TTC549 (cell line): ENCODE data around the gene UBE2QL1.
"Not testable (repeated sequence)": the region's sequence is repeated elsewhere in the genome, so short reads cannot be mapped to it uniquely, and the experiment has no call there.

Experiments used
- FAIRE-seq: peaks from 2 replicates; lab custom pipeline; 2012; peaks lifted over from hg19 to GRCh38; lab: Jason Lieb, UNC

Gene UBE2QL1

DNA sequence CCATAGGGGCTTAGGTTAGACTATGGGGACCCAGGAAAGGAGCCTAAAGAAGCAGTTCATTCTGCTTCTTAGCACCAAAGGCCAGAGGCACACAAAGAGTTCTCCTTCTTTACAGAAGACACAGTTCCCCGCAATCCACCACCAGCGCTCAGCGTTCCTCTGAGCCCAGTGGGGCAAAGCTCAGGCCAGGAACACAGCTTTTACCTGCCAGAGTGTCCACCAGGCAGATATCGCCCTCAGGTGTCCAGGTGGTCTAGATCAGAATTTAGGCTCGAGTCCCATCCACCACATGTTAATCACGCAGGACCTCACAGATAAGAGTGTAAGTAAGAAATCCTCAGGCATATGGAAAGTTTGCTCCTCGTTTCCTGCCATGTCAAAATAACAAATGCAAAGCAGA, 53.0 kb downstream of the UBE2QL1 start:
- no peak for FAIRE-seq

DNA sequence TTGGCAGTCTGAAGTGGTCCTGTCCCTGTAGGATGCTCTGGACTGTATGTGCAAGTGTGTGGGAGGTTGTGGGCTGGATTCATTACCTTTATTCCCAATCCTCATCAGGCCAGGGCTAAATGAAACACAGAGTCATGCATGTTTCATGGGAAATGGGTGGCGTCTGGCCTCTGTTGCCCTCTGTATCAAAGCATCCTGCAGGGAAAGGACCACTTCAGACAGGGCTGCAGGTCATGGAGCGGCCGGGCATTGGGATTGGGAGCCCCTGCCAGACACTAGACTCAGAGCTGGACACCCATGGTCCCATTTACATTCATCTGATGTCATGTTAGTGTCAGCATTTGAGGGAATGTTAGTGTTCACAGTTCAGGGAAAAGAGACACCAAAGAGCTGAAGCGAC, 53.8 kb downstream of the UBE2QL1 start:
- FAIRE-seq, result no peak

DNA sequence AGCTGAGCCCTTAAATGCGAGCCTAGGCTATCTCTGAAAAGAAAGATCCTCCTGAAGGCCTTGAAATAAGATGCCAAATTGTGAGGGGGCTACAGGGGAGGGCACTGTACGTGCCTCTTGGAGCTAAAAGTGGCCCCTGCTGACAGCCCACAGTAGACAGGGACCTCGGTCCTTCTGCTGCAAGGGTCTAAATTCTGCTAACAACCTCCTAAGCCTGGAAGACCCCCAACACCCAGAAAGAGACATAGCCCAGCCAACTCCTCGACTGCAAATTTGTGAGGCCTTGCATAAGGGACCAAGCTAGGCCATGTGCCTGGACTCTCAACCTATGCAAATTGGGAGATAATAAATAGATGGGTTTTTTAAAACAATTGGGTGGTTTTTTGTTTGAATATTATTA, 54.7 kb downstream of the UBE2QL1 start:
- no peak for FAIRE-seq

DNA sequence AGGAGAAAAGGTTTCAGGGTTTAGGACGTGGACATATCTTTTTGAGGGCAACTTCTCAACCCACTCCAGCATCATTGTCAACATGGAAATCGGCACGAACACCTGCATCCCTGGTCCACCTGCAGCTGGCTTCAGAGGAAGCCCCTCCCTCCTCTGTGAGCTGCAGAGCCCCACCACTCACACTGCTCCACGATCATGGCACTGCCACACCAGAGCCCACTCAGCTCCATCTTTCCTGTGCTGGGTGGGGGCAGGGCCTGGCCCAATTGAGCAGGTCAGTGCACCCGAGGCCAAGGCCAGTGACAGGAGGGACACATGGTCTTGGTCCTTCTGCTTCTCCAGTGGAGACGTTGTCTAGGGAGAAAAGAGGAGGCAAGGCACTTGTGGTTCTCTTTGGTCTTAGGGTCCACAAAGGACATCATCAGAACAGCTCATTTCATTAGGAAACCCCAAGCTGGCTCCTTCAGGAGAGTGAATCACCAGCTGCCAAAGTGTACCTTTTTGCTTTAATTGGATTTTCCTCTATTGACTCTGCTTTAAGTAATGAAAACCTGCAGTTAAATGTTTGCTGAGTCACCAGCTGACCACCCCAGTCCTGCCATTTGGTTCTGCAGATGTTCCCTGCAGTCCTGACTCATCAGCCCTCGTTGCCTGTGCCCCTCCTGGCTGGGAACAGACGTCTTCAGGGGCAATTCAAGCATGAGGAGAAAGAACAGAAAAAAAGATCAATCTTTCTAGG, 56.2 kb downstream of the UBE2QL1 start:
- FAIRE-seq, result no peak

DNA sequence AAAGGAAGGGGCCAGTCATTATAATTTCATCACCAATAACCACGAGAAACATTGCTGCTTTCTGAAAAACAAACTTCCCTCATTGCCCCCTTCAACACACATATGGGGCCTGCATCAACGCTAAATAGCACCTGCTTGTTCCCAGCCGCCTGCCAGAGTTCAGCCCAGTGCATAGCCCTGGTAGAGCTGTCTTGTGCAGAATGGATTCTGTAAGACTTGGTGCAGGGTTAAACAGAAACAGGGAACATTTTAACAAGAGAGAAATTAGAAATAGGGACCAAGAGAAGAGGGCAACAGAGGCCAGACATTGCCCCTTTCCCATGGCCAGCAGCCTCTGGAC, 56.7 kb downstream of the UBE2QL1 start:
- no peak for FAIRE-seq

DNA sequence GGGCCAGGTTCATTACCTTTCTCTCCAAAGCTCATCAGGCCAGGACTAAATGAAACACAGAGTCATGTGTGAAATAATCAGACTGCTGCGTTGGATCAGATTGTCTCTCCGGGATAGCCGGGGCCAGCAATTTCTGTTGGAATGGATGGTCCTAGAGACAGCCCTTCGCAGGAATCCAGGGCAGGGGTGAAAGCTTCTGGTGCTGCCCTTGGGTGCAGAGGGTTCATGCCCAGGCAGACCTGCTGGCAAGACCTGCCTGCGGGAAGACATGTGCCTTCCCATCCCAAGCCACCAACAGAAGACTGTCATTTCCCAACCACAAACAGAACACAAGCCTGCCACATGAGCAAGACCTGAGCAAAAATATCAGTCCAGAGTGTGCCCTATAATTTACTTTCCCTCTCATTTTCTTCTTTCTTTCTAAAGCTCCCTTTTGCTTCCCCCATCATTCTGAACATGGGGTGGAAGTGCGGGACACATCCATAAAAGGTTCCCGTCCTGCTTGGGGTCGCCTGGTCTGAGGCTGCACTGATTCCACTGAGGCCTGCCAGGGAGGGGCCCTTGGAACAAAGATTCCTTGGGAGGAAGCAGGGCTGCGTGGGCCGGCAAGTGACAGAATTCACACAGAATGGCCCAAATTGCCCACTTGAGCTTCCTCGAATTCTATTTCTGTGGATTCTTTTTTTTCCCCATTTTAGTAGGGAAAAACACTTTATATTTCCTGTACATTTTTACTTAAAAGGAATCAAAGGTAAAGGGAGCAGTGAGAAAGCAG, 57.3 kb downstream of the UBE2QL1 start:
- no peak for FAIRE-seq

DNA sequence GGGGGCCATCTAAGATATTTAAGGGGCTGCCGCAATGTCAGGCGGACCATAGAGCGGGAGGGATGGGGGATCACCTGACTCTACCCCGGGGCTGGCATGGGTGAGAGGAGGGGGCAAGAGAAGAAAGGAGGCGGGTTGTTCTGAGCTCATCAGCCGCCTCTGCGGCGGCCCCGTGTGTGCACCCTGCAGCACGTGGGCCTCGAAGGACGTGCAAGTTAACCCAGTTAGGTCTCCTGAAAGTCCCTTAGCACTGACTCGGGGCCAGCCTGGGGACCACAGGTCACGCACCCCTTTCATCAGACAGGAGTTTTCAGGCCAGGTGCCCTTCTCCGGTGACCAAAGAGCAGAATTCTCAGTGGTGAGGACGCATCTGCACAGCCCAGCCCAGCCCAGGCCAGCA, 58.0 kb downstream of the UBE2QL1 start:
- no peak for FAIRE-seq

DNA sequence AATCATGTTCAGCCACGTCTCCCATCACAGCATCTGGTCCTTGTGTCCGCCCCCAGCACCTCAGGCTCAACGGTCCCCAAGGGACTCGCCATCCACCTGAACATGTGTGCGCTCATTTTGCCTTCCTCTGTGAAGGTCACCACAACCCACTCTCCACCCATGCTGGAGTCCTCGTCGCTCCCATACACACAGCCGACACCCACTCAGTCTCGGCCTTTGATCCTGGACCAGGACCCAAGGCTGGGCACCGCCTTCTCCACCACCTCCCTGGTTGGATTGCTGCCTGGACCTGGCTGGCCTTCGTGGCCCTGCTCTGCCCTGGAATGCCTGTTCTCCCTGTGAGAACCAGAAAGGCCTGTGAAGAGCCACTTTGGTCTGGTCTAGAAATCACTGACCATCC, 60.3 kb downstream of the UBE2QL1 start:
- no peak for FAIRE-seq

DNA sequence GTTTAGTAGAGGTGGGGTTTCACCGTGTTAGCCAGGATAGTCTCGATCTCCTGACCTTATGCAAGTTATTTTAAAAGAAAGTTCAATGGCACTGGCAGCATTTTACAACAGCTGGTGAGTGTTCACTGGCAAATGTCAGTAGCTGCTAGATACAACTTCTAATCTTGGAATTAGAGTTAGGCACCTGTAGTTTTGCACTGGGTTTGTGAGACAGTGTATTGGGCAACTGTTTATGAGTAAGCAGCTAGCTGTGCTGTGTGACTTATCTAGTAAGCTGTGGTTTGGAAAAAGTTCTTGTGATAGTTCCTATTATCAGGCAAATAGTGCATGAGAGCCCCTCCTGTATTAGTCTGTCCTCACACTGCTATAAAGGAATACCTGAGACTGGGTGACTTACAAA, 61.5 kb downstream of the UBE2QL1 start:
- no peak for FAIRE-seq

DNA sequence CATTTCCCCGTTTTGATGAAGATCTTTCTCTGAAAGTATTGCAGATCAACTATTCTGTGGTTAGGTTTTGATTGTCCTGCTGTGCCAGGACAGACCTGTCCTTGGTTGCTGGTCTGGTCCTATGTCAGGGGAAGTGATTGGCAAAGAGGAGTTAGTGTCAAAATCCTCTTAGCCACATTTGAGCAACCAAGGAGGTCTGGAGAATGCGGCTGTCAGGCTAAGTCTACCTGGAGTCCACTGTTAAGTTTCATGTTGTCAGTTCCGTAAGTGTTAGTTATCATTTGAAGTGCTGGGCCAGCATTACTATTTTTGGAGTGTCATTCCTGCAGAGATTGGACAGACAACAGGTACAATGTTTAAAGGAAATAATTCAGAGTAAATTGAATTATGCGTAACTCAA, 62.3 kb downstream of the UBE2QL1 start:
- no peak for FAIRE-seq

DNA sequence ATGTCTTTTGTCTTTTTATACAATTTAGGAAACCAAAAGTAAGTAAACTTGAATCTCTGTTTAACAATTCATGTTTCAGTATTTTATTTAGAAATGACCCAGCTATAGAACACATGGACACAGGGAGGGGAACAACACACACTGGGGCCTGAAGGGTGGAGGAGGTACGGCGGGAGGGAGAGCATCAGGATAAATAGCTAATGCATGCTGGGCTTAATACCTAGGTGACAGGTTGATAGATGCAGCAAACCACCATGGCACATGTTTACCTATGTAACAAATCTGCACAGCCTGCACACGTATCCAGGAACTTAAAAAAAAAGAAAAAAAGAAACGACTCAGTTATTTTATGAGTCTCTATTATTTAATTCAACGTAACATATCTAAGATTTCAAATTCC, 67.2 kb downstream of the UBE2QL1 start:
- FAIRE-seq, result not testable (repeated sequence)

DNA sequence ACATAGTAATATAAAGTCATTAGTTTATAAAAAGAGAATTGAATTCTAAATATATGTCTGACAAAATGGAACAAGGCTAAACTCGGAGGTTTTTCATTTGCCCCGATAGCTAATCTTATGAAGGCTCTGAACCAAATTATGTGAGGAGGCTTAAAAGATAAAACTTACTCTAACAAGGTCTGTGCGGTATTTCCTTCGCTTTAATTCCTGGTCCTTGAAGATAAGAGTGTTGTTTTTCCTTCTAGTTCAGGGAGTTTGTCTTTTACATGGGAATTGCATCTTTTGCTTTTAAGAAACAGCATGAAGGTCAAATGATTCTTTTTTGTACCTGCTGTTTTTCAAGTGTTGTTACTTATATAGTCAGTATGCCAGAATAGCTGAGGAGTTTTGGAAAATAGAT, 68.2 kb downstream of the UBE2QL1 start:
- FAIRE-seq, result no peak

DNA sequence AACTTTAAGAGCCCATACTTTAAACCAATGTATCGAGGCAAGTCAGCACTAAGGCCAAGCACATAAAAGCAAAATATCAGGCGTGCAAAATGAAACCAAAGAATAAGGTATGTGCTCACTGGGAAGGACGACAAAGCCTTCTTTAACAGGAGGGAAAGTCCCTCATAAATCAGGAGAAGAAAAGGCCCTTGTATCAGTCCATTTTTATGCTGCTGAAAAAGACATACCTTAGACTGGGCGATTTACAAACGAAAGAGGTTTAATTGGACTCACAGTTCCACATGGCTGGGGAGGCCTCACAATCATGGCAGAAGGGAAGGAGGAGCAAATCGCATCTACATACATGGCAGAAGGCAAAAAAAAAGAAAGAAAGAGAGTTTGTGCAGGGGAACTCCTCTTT, 68.9 kb downstream of the UBE2QL1 start:
- no peak for FAIRE-seq

DNA sequence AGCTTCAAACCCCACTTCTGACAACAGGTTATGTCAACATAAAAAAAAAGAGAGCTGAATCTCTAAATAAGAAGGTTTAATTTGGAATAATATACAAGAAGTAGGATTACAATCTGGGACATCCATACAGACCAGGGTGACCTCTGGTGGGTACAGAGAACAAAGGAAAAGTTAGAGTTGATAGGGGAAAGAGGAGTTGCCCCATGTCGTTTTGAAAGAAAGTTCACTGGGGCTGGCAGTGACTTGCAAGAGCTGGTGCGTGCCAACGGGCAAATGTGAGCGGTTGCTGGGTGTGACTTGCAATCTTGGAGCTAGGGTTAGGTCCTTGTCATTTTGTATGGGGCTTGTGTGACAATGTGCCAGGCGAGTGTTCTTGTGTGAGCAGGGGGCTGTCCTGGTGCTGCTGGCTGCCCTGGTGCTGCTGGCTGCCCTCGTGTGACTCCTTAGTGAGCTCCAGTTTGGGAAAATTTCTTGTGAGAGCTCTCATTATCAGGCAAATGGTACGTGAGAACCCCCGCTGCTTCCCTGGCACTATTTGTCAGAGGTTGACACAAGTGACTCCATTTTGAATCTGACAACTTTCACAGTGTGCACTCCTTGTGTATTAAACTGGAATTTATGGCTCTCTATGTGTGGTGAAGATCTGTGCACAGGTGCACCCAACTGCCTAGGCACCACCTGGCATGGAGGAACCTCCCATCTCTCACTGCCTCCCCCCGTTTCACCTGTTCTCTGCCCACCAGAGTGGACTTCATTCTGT, 69.8 kb downstream of the UBE2QL1 start:
- no peak for FAIRE-seq

DNA sequence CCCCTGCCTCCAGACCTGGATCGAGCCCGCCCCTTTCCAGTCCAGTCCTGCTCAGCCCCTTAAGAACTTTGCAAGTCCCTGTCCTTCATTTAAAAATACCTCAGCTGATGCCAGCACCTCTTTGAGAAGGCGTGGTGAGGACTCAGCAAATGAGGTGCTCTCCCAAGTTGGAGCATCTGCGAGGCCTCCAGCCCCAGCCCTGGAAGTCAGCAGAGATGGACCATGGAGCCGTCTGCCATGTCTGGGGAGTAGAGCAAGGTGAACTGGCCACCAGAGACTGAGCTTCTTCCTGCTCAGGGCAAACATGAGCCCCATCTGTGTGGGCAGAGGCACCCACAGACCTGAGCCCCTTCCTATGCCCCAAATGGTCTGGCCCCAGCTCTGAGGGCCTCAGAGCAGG, 71.5 kb downstream of the UBE2QL1 start:
- no peak for FAIRE-seq

DNA sequence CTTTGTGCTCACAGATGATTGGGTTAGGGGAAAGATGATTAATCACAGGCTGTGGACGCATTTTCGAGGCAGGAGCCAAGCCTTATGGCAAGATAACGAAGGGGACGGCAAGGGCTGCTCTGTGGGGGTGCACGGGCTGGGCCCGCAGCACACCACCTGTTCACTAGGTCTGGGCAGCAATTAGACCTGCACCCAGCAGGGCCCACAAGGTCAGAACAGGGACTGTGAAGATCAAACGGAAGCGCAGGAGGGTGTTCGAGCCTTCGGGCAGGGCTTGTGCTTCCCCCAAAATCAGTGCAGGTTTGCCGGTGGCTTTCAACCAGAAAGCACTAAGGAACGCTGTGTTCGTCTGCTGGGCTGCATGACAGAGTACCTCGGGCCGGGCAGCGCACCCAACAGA, 73.7 kb downstream of the UBE2QL1 start:
- FAIRE-seq, result no peak

DNA sequence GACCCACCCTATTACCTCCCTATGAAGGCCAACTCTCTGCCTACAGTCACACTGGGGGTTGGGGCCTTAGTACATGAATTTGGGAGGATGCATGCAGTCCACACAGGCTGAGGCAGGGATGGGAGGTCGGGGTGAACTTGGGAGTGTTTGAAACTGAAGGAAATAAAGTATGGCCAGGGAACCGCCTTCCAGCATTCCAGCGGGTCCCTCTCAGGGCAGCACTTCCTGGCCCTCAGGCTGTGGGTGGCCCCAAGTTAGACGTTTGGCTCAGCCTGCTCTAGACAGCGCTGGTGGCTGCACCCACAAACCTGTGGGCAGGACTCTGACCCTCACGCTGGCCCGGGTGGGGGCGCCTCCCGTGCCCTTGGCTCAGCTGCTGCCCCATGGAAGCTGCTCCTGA, 74.3 kb downstream of the UBE2QL1 start:
- no peak for FAIRE-seq

DNA sequence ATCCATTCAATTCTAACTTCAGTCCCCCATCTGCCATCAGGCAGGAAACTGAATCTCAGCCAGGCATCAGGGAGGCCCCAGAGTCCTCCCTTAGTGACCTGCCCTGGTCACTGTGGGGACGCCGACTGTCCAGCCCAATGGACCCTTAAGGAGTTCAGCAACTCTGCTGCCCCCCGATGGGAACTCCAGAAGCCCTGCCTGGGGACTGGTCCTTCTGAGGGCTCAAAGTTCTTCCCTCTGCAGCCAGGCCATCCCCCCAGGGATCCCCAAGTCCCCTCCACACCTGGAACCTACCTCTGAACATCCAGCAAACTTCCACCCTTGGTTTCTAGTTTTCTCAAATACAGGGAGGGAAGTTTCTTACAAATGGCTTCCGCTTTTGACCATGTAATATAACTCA, 76.8 kb downstream of the UBE2QL1 start:
- no peak for FAIRE-seq

DNA sequence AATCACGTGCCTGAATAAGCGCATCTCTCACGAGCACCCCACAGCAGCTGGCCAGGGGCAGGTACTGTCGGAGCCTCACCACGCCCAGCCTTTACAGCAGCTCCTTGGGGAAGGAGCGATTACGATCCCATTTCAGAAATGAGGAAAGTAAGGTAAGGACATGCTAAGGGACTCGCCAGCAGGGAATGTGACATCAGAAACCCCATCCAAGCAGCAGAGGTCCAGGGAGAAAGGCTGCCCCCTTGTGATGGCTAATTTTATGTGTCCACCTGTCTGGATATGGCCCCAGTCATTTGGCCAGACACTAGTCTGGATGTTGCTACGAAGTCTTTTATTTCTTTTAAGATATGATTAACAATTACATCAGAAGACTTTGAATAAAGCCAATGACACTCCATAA, 77.3 kb downstream of the UBE2QL1 start:
- FAIRE-seq, result no peak

DNA sequence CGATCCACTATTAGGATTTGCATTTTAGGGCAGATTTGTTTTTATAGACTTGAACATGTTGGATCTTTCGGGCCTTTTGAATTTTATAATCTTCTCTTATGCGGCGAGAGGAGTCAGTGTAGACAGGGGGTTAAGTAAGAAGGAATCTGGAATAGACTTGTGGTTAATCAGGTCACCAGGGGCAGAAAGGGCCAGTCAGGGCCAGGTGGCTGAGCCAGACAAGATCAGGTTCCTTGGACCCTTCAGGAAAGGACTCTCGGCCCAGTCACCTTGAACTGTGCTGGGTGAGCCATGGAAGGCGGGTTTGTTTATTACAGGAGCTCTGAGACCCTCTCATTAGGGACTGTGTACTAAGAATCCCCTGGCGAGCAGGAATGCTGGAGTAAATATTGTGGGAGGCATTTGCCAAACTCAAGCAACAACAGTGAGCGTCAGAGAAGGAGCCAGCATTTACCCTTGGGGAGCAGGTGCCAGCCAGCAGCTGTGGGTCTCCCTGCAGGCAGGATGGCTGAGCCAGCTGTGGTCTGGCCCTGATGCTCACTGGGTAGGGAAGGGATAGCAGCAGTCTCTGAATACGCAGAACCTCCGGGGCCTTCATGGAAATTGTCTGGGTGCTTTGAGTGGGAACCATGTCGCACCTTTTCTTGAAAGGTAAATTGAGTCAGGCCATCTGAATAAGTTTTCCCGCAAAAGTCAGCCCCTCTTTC, 79.2 kb downstream of the UBE2QL1 start:
- FAIRE-seq, result no peak

DNA sequence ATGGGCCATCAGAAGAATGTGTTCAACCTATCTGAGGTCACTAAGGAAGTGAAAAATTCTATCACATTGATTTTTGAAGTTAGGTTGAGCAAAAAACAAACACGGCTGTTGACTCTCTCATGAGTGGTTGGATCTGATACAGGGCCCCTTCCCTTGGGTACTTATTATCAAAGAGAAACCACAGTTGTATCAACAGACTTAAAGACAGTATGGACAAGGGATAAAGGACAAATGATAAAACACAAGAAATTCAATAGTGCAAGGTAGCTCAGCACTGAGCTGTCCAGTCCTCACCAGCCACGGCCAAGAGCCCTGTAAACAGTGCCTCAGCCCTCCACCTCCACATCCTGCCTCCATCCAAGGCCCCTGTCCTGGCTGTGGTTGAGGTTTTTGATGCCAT, 86.9 kb downstream of the UBE2QL1 start:
- FAIRE-seq, result no peak

DNA sequence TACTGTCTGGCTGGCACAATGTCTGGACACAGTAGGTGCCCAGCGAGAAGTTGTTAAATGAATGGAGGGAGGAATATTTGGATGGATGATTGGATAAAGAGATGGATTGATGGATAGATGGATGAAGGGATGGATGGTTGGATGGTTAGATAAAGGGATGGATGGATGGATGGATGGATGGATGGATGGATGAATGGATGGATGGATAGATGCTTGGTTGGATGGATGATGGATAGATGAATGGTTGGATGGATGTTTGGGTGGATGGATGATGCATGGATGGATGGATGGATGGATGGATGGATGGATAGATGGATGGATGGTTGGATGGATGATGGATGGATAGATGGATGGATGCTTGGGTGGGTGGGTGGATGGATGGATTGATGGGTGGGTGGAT, 90.4 kb downstream of the UBE2QL1 start:
- no peak for FAIRE-seq
